GM19351 (cell line): Measurements from ENCODE around the gene SOX6.
"Not testable (repeated sequence)": the region's sequence is repeated elsewhere in the genome, so short reads cannot be mapped to it uniquely, and the experiment has no call there.

ENCODE experiments used
- ATAC-seq: cut with Tn5 transposase; IDR thresholded peaks from one replicate; pipeline ENCODE4 v1.9.1; 2021; ENCODE audit warnings: mild to moderate bottlenecking, moderate library complexity; ENCODE audit not compliant: unreplicated experiment

SOX6 gene

DNA sequence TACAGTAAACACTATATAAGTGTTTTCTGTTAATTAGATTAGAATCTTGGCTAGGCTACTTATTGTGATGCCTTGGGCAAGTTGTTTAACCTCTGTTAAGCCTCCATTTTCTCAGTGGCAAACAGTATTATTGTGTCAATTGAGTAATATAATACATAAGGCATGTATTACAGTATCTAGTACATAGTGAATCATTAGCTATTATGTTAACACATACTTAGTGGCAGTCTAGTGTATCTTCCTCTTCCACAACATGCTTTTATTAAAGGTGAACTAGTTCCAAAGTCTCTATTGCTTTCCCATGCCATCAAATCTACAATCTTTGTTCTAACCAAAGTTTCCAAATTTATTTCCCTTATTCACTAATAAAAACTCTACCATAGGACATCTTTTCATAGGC lies 200.9 kb downstream of the SOX6 start:
- no peak for ATAC-seq

DNA sequence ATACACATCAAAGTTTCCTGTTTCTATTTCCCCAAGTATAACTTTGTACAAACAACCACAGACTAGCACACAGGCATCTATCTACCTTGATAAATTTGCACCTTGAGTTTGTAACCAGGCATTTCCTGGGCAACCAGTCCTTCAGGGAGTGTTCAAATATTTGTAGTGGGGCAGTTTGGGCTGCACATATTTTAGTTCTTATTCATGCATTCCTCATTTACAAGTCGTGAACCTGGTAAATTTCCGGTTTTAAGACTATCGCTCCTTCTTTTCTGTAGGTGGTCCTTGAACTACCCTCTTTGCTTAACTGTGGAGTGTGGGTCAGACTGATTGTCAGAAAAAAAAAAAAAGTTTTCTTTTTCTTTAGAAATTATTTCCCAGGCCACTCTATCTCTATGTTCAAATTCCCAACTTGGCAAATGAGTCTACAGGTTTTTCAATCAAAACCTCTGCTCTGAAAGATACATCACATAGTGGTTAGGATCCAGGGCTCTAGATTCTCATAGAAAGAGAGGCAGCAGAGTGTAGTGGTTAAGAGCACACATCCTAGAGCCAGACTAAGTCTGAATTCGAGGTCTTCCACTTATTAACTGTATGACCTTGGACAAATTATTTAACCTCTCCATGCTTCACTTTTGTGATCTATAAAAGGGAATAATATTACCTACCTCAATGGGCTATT lies 201.5 kb downstream of the SOX6 start:
- ATAC-seq, result no peak

DNA sequence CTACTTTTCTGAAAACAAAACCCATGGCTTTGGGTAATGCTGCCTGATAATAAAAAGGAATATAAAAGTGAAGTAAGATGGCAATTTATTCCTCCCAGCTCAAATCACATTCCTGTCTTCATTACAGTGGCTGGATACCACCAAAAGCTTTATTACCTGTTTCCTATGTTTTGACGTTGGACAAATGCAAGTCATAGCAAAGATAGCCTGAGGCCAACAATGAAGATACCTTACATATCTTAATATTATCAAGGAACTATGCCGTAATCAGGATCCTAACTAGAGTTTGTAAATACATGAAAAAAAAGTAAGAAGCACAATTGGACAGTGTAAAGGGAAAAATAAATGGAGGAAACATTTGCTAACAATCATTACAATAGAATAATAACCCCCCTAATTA lies 202.4 kb downstream of the SOX6 start:
- no peak for ATAC-seq

DNA sequence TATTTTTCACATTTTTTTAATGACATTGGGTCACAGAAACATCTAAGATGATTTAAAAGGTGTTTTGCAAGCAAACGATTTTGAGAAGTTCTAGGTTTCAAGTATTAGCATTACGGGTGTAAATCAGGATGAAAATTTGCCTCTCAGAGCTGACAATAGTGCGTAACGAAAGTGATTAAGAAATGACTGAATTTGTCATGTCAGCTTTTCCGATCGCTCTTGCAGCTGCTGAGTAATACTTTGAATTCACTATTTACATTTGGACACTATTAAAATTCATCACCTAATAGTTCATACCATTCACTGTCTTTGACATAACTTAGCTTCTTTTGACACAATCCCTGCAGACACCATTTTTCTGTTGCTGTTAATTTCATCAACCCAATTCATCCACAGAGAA lies 205.2 kb downstream of the SOX6 start:
- no peak for ATAC-seq

DNA sequence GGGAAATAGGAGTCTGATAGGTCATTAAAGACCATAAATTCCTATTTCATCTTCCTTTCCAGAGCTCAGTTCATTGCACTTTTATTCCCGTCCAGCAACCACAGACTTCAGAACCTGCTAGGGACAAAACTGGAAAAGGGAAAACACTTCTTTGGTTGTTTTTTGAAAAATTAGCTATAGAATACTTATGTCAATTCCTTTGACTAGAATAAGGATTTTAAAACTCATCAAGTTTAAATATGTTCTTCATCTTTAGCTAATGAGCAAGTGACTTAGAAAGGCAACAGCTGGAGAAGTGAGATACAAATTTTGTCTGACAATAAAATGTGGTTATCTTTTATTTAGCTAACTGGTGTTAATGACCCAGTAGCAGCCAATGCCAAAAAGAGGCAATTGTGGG lies 206.9 kb downstream of the SOX6 start:
- ATAC-seq, result no peak

DNA sequence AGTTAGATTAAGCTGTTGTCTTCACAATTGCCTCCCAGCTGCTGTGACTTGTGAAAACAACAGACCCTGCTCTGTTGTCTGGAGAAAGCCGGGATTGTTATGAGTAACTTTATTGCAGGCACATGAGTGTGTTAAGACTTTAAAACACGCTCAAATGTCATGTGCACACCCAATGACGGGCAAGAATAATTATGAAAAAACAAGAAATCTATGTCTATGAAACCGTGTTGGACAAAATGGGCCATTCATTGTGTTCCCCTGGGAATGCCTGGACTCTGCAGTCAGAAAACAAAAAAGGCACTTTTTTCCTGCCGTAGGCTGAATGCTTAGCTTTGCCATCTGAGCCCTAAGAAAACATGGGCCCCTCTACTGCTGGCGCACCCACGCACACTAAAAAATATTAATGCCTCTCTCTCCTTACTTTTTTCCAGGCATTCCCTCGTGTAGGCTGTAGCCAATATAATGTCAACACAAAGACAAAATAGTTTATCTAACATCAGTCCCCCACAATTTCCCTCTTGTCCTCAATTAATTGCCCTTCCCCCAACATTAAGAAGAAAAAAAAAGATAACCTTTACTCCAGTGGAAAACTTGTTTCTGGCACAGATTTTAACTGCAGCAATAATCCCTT lies 207.9 kb downstream of the SOX6 start:
- no peak for ATAC-seq

DNA sequence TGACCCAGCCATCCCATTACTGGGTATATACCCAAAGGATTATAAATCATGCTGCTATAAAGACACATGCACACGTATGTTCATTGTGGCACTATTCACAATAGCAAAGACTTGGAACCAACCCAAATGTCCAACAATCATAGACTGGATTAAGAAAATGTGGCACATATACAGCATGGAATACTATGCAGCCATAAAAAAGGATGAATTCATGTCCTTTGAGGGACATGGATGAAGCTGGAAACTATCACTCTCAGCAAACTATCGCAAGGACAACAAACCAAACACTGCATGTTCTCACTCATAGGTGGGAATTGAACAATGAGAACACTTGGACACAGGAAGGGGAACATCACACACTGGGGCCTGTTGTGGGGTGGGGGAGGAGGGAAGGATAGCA lies 209.4 kb downstream of the SOX6 start:
- ATAC-seq, result not testable (repeated sequence)

DNA sequence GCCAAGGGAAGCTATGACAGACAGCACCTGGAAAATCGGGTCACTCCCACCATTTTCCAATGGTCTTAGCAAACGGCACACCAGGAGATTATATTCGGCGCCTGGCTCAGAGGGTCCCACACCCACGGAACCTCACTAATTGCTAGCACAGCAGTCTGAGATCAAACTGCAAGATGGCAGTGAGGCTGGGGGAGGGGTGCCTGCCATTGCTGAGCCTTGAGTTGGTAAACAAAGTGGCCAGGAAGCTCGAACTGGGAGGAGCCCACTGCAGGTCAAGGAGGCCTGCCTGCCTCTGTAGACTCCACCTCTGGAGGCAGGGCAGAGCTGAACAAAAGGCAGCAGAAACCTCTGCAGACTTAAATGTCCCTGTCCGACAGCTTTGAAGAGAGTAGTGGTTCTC lies 214.7 kb downstream of the SOX6 start:
- ATAC-seq, result not testable (repeated sequence)

DNA sequence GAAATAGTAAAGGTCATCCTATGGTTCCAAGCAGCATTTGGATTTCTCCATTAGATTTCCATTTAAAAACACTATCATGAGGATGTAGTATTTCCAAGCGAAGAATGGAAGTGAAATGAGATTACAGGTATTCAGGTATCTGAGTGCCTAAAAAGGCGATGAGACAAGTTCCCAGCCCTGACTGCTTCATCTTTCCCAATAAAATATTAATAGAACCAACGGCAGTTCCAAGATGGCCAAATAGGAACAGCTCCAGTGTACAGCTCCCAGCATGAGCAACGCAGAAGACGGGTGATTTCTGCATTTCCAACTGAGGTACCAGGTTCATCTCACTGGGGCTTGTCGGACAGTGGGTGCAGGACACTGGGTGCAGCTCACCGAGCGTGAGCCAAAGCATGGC lies 215.2 kb downstream of the SOX6 start:
- ATAC-seq, result not testable (repeated sequence)

DNA sequence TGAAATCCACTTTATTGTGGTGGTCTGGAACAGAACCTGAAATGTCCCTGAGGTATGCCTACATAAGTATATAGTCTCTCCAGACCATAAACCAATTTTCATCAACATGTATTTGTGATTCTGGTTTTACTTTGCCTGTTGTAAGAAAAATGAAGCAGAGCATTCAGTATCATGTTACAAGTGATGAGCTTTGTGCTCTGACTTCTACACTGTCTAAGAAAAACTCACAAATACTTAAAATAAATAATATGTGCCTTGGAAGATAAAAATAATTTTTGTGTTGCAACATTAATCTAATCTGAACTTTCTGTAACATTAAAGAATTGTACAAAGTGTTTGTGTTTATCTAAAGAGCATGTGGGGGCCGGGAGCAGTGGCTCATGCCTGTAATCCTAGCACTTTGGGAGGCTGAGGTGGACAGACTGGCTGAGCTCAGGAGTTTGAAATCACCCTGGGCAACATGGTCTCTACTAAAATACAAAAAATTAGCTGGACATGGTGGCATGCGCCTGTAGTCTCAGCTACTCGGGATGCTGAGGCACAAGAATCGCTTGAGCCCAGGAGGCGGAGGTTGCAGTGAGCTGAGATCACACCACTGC lies 219.5 kb downstream of the SOX6 start:
- no peak for ATAC-seq

DNA sequence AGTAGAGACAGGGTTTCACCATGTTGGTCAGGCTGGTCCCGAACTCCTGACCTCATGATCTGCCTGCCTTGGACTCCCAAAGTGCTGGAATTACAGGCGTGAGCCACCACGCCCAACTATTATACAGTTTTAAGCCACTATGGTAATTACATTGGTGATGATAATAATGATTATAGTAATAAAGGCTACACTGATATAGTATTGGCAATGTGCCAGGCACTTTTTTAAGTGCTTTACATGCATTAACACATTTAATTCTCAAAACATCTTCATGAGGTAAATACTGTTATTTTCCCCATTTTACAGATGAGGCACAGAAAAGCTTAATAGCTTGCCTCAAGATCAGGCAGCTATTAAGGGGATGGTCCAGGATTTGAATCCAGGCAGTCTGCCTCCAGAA lies 222.5 kb downstream of the SOX6 start:
- ATAC-seq, result no peak

DNA sequence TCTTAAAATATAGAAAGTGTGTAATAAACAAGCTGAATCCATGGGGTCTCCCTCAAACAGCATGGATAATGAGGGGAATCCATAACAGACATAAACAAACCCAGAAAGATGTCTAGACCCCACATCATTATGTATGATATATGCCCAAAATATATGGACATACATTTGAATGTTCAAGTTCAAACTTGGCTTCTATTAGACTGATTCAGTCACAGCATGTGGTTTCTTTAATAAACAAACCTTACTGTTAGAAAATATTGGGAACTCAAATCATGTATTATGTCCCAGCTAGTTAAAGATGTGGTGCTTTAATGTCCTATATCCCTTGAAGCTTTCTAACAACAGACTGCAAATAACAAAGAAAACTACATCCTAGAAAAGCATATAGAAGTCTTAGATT lies 228.6 kb downstream of the SOX6 start:
- ATAC-seq, result no peak

DNA sequence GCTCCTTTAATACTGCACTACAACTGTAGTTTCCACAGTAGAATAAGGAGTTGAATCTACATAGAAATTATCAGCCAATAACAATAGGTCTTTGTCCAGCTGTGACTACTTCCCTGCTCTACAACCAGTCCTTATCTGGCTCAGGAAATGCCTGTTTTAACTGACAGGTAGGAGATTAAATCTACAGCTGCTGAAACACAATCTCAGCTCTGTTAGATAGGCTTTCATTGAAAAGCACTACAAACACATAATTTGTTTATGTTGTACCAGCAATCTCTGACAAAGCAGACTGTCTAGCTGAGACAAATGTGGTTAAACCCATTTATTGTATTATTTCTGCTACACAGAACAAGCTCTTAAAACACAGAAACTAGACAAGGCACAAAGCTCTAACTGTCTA lies 230.0 kb downstream of the SOX6 start:
- ATAC-seq, result no peak

DNA sequence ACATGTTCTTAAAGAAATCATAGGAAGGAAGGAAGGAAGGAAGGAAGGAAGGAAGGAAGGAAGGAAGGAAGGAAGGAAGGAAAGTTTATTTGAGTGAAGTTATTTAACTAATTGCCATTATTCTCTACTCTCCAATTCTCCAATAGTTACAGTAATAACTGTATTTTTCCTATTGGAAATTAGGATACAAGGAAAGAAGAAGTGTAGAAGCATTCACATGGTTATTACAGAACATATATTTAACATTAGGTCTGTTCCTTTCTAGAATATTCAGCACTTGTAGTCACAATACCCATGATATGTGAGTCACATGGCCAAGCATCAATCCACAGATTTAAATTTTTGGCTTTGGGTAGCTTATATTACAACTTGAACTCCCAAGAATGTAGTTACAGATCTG lies 230.6 kb downstream of the SOX6 start:
- no peak for ATAC-seq

DNA sequence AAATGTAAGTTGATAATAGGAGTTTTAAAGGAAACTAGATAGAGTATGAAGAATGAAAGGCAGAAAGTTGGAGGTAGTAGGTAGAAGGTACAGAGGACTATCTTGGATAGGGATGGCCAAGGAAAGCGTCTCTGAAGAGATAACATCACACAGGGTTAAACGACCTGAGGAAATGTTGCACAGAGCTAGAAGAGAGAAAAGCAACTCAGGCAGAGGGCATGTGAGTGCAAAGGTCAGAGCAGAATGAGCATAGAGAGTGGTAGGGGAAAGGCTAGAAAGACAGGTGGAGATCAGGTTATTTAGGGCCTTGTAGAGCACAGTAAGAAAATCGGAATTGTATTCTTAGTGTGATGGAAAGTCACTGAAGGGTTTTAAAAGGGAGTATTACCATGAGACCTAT lies 232.0 kb downstream of the SOX6 start:
- no peak for ATAC-seq

DNA sequence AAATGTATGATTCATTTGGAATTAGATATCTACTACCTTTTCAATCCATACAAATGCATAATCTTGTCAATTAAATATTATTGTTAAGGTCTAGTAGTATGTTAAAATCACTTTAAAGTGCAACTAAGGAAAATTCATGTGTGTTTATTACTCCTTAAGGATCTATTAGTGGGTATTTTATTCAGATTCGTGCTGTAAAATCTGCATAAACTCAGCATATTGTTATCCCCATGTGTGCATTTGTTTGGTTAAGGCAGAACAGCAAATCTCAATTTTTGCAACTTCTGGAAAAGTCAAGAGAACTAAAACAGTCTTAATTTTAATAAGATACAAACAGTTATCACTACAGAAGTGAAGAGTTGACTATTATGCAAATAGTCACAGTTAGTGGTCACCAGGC lies 234.5 kb downstream of the SOX6 start:
- ATAC-seq, result no peak

DNA sequence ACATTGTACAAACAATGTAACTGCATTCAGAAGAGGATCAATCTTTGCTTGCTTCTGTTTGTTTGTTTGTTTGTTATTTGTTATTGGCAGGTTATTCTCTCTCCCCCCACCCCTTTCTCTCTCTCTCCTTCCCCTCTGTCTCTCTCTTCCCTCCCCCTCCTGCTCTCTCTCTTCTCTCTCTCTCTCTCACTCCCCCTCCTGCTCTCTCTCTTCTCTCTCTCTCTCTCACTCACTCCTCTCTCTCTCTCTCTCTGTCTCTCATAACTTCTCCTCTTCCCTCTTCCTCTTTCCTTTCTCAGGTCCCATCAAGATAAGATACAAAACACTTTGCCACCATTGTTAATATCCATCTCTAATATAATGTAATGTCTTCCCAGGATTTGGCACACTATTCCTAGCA lies 236.3 kb downstream of the SOX6 start:
- no peak for ATAC-seq

DNA sequence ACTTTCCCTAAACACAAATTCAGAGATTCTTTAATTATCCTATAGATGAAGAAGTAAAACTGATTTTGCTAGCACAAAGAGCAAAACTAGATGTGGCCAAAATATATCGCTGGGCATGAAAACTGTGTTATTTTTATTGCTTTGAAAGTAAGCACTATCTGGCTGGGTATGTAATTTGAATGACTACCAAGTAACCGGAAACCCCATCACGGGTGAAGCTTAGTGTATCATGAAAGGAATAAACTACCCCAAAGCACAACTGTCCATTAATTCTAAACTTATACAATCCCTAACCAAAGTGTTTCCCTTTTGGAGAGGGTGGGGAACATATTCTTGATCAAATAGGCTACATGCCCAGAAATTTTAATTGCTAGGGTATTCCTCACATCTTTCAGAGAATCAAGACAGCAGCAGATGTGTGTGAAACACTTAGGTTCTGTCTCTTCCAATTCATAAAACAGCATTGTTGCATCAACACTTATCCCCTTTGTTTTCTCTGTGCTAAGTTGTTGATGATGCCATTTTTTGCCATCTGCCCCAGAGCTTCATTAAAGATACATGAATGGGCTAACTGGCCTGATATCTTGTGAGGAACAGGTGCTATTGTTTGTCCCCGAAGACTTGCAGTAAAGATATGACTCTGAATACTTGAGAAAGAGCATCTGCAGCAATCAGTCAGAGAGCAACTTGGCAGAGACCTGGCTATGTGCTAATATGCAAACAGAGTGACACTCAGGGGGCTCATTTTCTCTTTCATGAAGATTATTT lies 238.2 kb downstream of the SOX6 start:
- no peak for ATAC-seq

DNA sequence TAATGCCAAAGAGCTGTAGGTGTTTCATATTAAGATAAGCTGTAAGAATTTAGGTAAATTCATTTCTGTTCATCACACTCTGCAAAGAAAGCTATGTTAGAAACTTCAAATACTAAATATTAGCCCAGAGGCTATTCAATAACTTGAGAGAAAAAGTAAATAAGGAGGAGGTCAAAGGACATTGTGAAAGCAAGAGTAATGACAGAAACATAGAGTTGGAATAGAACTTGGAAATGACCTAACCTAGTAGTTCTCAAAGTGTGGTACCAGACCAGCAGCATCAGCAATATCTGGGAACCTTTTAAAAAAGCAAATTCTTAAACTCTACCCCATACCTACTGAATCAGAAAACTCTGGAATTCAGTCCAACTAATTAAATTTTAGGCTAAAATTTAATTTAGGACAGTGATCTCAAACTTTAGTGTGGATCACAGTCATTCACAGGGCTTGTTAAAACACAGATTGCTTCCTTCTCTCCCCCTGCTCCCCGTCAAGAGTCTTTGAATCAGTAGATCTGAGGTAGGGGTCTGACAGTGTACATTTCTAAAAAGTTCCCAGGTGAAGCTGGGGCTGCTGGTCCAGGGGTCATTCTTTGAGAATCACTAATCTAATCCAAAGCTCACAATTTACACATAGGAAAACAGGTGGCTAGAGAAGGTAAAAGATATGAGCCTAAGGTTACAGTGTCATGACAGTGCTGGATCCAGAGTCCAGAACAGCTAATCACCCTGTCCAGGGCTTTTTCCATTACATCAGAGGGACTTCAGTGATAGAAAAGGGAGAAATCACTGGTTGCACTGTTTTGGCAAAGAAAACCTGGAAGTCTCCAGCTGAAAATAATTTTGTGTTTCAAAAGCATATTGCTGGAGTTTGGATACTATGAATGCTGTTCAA lies 241.1 kb downstream of the SOX6 start:
- ATAC-seq, result no peak

DNA sequence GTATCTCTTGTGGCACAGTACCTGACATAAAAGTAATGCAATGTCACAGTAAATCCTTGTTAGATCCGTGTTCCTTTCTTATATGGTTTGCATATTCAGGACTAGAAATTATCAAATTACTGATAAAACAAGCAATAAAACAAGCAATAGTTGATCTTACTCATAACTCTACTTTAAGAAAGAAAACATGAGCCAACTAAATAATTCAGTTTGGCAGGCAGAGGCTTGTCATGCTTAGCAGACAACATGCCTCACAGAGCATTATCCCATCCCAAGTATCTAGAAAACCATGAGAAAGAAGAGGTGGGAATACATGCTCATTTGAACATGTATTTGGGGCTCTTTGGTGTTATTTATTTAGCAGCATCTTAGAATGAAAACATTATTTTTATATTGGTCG lies 241.9 kb downstream of the SOX6 start:
- no peak for ATAC-seq

DNA sequence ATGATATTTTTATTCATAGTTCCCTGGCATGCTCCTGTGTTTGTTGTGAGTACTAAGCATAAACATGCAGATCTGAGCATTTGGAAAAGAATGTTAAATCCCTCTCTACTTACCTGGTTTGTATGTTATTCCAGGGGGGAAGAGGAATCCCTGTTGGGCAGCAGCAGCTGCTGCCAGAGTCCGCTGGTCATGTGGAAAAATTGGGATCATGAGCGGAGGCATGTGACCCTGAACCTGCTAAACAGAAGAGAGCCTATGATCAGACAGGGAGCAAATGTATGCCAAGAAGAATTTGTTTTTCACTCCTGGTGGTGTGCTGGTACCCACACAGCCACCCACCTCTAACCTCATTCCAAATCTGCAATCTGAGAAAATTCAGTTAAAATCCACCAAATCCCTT lies 244.7 kb downstream of the SOX6 start:
- ATAC-seq, result no peak
